Heart left ventricle (tissue), 13 donors: ENCODE measurements around the gene AMPD3.
"Not testable (repeated sequence)": the region's sequence is repeated elsewhere in the genome, so short reads cannot be mapped to it uniquely, and the experiment has no call there.

Experiments used
- CTCF ChIP-seq, 12 donors: fragments of 200-600 bp; sonication (generic) in 4 of 12; IDR thresholded peaks; one replicate each; pipeline versions ENCODE4 v1.5.0 to v1.8.0; 2018 to 2022; ENCODE audit warnings: antibody characterized with exemption in 12 of 12, mild to moderate bottlenecking in 5 of 12
- POLR2A ChIP-seq, 2 donors: fragments of 450-650 bp; IDR thresholded peaks; one replicate each; pipeline ENCODE4 v1.6.1; 2017; ENCODE audit warnings: antibody characterized with exemption in 2 of 2, mild to moderate bottlenecking in 2 of 2, moderate library complexity in 2 of 2
- donor health status: ischemic (EF 13 %, LVEDD 7.1; RV severe dilation, severe dysfunction).
- donor health status: DM: no; HTN: yes; CAD: no.
- donor health status: DM: no; HTN: no; CAD: no.
- donor health status: ischemic (EF 25% LVEDD 6.9; RV normal size, moderate dysfunction).
- donor health status: ischemic (EF 25% LVEDD 5.7; RV mildly dilated, moderate dysfunction).
- donor health status: ischemic (EF 35%, LVEDD 5.7; RV mildly dilated, moderate dysfunction).
- donor health status: nonischemic (EF 11% LVEDD 7.7; RV severe dilation, severe dysfunction).
- donor health status: DM: yes; HTN: yes; CAD: no.
- donor health status: PGD.
- donor health status: ischemic (EF 29% LVEDD 5.4; RV normal size, mild dysfunction).
- donor health status: nonischemic (EF 23%, LVEDD 6.1; RV moderate dilation, normal function).

- not testable (repeated sequence) for TF ChIP-seq POLR2A, CTCF (IDR thresholded peaks at IDR 0.05)
Measured at GRCh38 chr11:10436683-10437082, 18.4 kb upstream of the AMPD3 start.
